ENCODE results near the gene SIPA1L3. TPM values are rescaled to one million over a fixed set of nuclear protein-coding genes. Genes with fewer than 3 reads are reported as not detected.

Gene SIPA1L3
- total and polyA plus RNA-seq, 2 experiments from 2014 or later: 15.7 to 54.1 TPM

- no peaks in the 10 kb centered on the region for H3K36me3 ChIP-seq (ENCODE audit: insufficient read depth)
- DNase-seq (ENCODE audit: low spot score): peak; percentile 77
- H4K20me1 ChIP-seq (replicated peaks; ENCODE audit: insufficient read depth): peaks cover 4% of the 10 kb centered on the region
- no peaks in the 10 kb centered on the region; the same call in 2 of the 3 replicates for H3K9me3 Mint-ChIP-seq
- no peaks in the 10 kb centered on the region for H3K27me3 ChIP-seq (ENCODE audit: insufficient read depth)
- H3F3A ChIP-seq (replicated peaks; ENCODE audit: low read depth): peaks cover 26% of the 10 kb centered on the region
- H3K9me2 ChIP-seq (ENCODE audit: insufficient read depth): no peaks in the 10 kb centered on the region
- TF ChIP-seq CTCF (conservative IDR thresholded peaks at IDR 0.05; ENCODE audit: low read depth in 2 of 2) (peak; percentile 67 to 76), STAT1 (IDR thresholded peaks at IDR 0.05; ENCODE audit: unreplicated experiment) (no peak)
- no peak overlapping the region for H2AFZ ChIP-seq
- no peak overlapping the region for H3K4me3 ChIP-seq
- no peak overlapping the region for H3K27ac Mint-ChIP-seq
- peaks cover 18% of the 10 kb centered on the region for H3K27me3 Mint-ChIP-seq (ENCODE audit: insufficient read depth, low read depth, poor library complexity)
- peak; percentile 11 for ATAC-seq
- no peaks in the 10 kb centered on the region for H3K36me3 Mint-ChIP-seq (ENCODE audit: low read depth)
- H3K79me2 ChIP-seq (replicated peaks; ENCODE audit: insufficient read depth): peaks cover 51% of the 10 kb centered on the region
- peak overlapping the region; percentile 98 for H3K27ac ChIP-seq (ENCODE audit: low read depth)
- H3K4me1 Mint-ChIP-seq: peaks cover 57% of the 10 kb centered on the region
- peak overlapping the region; percentile 60 for H3K4me2 ChIP-seq
- H3K4me3 Mint-ChIP-seq: no peak overlapping the region
- peaks cover 60% of the 10 kb centered on the region for H3K4me1 ChIP-seq (ENCODE audit: insufficient read depth)
These were observed 80.6 kb downstream of the SIPA1L3 start for GRCh38 chr19:37987356-37988332.

- ATAC-seq (peak; percentile 72), DNase-seq (ENCODE audit: low spot score) (peak; percentile 78)
- peaks cover 4% of the 10 kb centered on the region for H4K20me1 ChIP-seq (replicated peaks; ENCODE audit: insufficient read depth)
- Mint-ChIP-seq H3K4me3 (peak overlapping the region; percentile 38; the same call in 2 of the 3 replicates), H3K27ac (peak overlapping the region; percentile 91), H3K36me3 (ENCODE audit: low read depth) (peaks cover under 1% of the 10 kb centered on the region; the same call in 1 of the 3 replicates), H3K4me1 (peaks cover 62% of the 10 kb centered on the region), H3K9me3 (peaks cover under 1% of the 10 kb centered on the region; the same call in 2 of the 3 replicates), H3K27me3 (ENCODE audit: insufficient read depth, low read depth, poor library complexity) (peaks cover 17% of the 10 kb centered on the region)
- peaks cover 46% of the 10 kb centered on the region for H3K79me2 ChIP-seq (replicated peaks; ENCODE audit: insufficient read depth)
- no peak overlapping the region for H2AFZ ChIP-seq
- peak overlapping the region; percentile 69 for H3K4me2 ChIP-seq
- peaks cover 26% of the 10 kb centered on the region for H3F3A ChIP-seq (replicated peaks; ENCODE audit: low read depth)
- no peaks in the 10 kb centered on the region for H3K27me3 ChIP-seq (ENCODE audit: insufficient read depth)
- H3K36me3 ChIP-seq (ENCODE audit: insufficient read depth): no peaks in the 10 kb centered on the region
- peak overlapping the region; percentile 38; the same call in 1 of the 2 replicates for H3K4me3 ChIP-seq
- no peaks in the 10 kb centered on the region for H3K9me2 ChIP-seq (ENCODE audit: insufficient read depth)
- no peak for TF ChIP-seq POLR2AphosphoS5 (IDR thresholded peaks at IDR 0.05; ENCODE audit: low read depth)
- TF ChIP-seq EZH2phosphoT487 (IDR thresholded peaks at IDR 0.05; ENCODE audit: unreplicated experiment): no peak
- TF ChIP-seq ZNF462 (CRISPR knock-in tag; IDR thresholded peaks at IDR 0.05): peak; percentile 74
- TF ChIP-seq ZNF114 (CRISPR knock-in tag; IDR thresholded peaks at IDR 0.05): no peak
- TF ChIP-seq EZH2 (IDR thresholded peaks at IDR 0.05; ENCODE audit: low read depth, unreplicated experiment): no peak
- peak overlapping the region; percentile 98 for H3K27ac ChIP-seq (ENCODE audit: low read depth)
- H3K4me1 ChIP-seq (ENCODE audit: insufficient read depth): peaks cover 60% of the 10 kb centered on the region
These were observed 82.0 kb downstream of the SIPA1L3 start for GRCh38 chr19:37988758-37989635.

Measured in GM23338 (cell line).